HL-60/S4 (cell line): ENCODE results near the gene PCNX4.
"Not testable (repeated sequence)": the region's sequence is repeated elsewhere in the genome, so short reads cannot be mapped to it uniquely, and the experiment has no call there.

ENCODE experiments used
- in situ Hi-C: fragments of 300-500 bp; cut with MboI; formaldehyde crosslinking; loops from 2 replicates; pipeline ENCODE4 v1.14.3; 2022; ENCODE audit warnings: low sequenced_read_pairs

PCNX4 gene

GRCh38 chr14:60099855-60100254 is 8.1 kb downstream of the PCNX4 start:
- in situ Hi-C loops, result not testable (repeated sequence)

- in situ Hi-C loops, result no loop called here
Observed at GRCh38 chr14:60101786-60102185, 10.1 kb downstream of the PCNX4 start.

GRCh38 chr14:60102389-60102788 is 10.7 kb downstream of the PCNX4 start:
- in situ Hi-C loops, result no loop called here

GRCh38 chr14:60106339-60106738 is 14.6 kb downstream of the PCNX4 start:
- in situ Hi-C loops, result no loop called here

- in situ Hi-C loops, result no loop called here
Observed at GRCh38 chr14:60107477-60107876, 15.8 kb downstream of the PCNX4 start.

- in situ Hi-C loops, result no loop called here
Observed at GRCh38 chr14:60111732-60112131, 20.0 kb downstream of the PCNX4 start.

GRCh38 chr14:60114881-60115280 is 23.2 kb downstream of the PCNX4 start:
- in situ Hi-C loops, result no loop called here

GRCh38 chr14:60116181-60116580 is 24.5 kb downstream of the PCNX4 start:
- in situ Hi-C loops, result no loop called here

GRCh38 chr14:60125918-60126317 is 34.2 kb downstream of the PCNX4 start:
- in situ Hi-C loops, result no loop called here

GRCh38 chr14:60133487-60133886 is 41.8 kb downstream of the PCNX4 start:
- in situ Hi-C loops, result no loop called here

DNA sequence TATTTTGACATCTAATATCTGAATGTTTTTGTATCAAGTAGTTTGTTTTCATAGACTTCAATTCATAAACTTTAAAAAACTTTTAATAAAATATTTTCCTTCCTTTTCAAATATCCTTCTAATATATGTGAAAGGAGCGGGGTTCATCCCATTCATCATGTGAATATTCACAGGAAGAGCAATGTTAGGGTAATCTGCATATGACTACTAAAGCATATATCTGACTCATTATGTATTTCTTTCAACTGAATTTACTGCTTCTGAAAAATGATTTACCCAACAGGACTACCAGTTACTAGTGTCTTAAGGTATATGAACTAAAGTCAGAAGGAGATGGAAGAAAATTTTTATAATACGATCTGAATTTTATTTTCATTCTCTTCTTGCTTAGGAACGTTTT is 43.0 kb downstream of the PCNX4 start:
- in situ Hi-C loops, result no loop called here

DNA sequence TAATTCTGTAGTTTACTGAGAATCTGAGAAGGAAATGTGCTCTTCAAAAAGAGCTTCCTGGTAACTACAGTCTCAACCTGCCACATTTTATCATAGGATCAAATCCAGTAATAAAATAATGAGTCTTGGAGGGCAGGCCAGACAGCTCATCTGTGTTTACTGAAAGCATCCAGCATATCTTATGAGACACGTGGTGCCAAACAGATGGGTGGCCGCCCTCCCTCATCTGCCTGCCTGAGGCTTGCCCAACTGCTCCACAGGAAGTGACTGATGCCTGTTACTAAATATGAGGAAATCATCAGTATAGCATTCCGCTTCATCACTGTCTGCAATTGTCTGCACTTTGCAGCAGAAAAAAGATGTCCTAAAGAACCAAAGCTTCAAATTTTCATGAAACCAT is 60.0 kb downstream of the PCNX4 start:
- in situ Hi-C loops, result no loop called here

- in situ Hi-C loops, result no loop called here
Observed at GRCh38 chr14:60153991-60154390, 62.3 kb downstream of the PCNX4 start.

DNA sequence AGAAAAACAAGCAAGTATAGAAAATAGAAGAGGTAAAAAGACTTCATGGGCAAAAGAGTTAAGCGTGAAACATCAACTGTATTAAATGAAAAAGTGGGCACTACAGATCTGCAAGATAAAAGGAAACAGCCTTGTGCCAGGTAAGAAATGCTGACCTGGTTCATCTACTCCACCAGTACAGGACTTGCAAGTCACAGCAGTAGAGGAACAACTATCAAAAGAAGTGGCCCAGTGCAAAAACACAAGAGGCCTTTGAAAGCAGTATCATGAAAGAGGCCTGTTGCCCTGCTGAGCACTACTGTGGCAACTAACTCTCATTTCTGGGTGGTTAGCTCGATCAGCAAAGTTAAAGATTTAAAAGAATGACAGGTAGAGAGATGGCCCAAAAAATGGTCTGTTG is 62.9 kb downstream of the PCNX4 start:
- in situ Hi-C loops, result no loop called here

DNA sequence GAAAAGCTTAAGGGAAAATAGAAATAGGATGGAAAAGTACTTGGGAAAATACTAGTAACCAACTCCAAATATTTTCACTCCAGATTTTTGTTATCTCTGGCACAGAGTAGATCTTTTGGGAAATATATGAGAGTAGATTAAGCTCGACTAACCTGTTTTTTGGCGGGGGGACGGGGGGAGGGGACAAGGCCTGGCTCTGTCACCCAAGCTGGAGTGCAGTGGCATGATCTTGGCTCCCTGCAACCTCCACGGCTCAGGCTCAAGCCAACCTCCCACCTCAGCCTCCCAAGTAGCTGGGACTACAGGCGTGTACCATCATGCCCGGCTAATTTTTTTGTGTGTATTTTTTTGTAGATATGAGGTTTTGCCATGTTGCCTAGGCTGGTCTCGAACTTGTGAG is 68.7 kb downstream of the PCNX4 start:
- in situ Hi-C loops, result loop anchor here (10.0 kb wide), 1 partner anchor 96 kb away; no protein-coding TSS in a partner anchor

DNA sequence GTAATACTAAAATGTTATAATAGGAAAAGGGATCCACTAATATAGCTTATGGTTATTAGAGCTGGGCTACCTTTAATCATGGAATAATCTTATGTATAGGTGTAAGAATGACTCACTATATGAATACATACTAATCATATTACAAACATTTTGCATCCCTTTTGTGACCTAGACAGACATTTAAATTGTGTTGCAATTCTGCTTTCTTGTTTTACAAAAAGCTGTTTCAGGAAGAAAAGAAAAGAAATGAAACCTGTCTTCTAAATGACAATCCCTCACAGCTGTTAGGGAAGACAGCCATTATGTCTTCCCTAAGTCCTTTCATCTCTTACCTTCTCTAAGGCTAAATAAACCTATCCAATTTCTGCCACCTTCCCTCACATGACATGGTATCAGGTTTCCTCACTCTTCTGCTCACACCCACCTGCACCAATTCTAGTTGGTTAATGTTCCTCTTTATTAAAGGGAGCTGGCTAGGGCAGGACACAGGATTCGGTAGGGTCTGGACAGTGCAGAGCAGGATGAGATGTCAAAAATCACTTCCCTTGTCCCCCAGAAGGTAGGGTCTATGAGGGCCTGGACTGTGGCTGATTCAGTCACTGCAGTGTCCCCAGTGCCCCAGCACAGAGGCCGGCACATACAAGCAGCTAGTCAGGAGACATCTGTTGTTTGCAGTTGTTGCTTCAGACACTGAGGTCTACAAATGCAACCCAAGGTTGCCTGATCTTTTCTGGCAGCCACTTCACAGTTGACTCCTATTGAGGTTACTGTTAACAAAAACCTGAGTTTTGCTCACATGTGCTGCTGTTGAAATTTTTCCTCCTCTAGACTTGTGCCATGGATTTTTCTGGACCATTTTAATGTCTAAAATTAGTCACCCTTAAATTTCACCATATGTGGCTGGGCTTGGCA is 69.7 kb downstream of the PCNX4 start:
- in situ Hi-C loops, result loop anchor here (10.0 kb wide), 1 partner anchor 97 kb away; no protein-coding TSS in a partner anchor

DNA sequence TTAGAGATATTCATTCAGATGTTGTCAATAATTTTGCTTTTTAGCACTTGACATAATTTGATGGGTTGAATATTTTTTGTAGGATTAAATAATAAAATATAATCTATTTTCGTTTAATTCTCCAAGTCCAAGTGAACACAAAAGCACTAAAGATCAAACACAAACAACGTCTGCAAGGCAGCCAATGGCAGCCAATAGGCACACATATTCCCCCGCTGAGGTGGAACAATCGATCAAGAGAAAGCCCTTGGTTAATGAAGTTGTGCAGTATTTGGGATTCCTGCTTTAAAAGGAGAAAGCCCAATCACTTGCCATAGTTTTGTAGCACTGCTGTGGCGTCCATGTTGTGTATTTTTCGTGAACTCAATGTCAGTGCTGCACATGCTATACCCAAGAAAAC is 72.0 kb downstream of the PCNX4 start:
- in situ Hi-C loops, result loop anchor here (10.0 kb wide), 1 partner anchor 99 kb away; no protein-coding TSS in a partner anchor

DNA sequence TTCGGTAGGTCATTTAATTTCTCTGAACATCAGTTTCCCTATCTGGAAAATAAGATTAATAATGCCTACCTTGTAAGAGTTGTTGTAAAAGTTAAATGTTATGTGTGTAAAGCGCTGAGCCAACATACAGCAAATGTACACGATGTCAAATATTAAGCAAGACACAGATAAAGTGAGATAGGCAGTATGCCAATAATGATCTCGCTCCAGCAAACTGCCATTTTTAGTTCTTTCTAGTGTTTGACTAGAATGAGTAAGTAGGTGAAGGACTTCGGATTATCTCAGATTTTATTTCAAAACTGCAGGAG is 72.6 kb downstream of the PCNX4 start:
- in situ Hi-C loops, result loop anchor here (10.0 kb wide), 1 partner anchor 100 kb away; no protein-coding TSS in a partner anchor

- in situ Hi-C loops, result loop anchor here (10.0 kb wide), 1 partner anchor 100 kb away; no protein-coding TSS in a partner anchor
Observed at GRCh38 chr14:60164712-60165546, 73.2 kb downstream of the PCNX4 start, which contains the start of gene DHRS7. Gene DHRS7 (minus strand): TSS chr14:60165398. CDS start chr14:60165309, 89 bp downstream.

- in situ Hi-C loops, result loop anchor here (10.0 kb wide), 1 partner anchor 101 kb away; no protein-coding TSS in a partner anchor
Observed at GRCh38 chr14:60165547-60165876, 73.8 kb downstream of the PCNX4 start.

GRCh38 chr14:60166142-60166541 is 74.4 kb downstream of the PCNX4 start:
- in situ Hi-C loops, result loop anchor here (10.0 kb wide), 1 partner anchor 101 kb away; no protein-coding TSS in a partner anchor
